Right lobe of liver (tissue), 4 donors: ENCODE data around the gene NRP2.

ENCODE experiments used
- CTCF ChIP-seq, 4 donors: fragments of 200-600 bp in 3 of 4; fragments of 450-650 bp in 1 of 4; IDR thresholded peaks; one replicate each; pipeline versions ENCODE4 v1.5.1 to v1.8.0; 2016 to 2022; ENCODE audit warnings: antibody characterized with exemption in 4 of 4, mild to moderate bottlenecking in 2 of 4
- POLR2A ChIP-seq: fragments of 450-650 bp; IDR thresholded peaks from one replicate; pipeline ENCODE4 v1.6.1; 2017; ENCODE audit warnings: antibody characterized with exemption, mild to moderate bottlenecking
- donor health status: DM: no; HTN: no; CAD: no.
- donor health status: DM: no; HTN: no; CAD: no.
- donor health status: DM: no; HTN: yes; CAD: no.

- no peak for TF ChIP-seq CTCF (IDR thresholded peaks at IDR 0.05)
- no peak for TF ChIP-seq POLR2A
Observed at GRCh38 chr2:205698286-205699268, 16.3 kb downstream of the NRP2 start.
